Renal cortex interstitium (tissue), 11 donors: ENCODE measurements around the gene BMERB1. TPM values are rescaled to one million over a fixed set of nuclear protein-coding genes. Genes with fewer than 3 reads are reported as not detected.
"Not testable (repeated sequence)": the region's sequence is repeated elsewhere in the genome, so short reads cannot be mapped to it uniquely, and the experiment has no call there.

Experiments used
- DNase-seq, 11 donors: peaks; one replicate each; pipeline ENCODE4 v3.0.0-alpha.2; 2013; ENCODE audit warnings: low read depth in 9 of 11, low spot score in 4 of 11; ENCODE audit errors: extremely low read depth in 1 of 11
- polyA plus RNA-seq, 3 donors: library from polyadenylated mRNA; unstranded; fragments of 120-200 nt; gene quantifications; one replicate each; pipeline ENCODE4 v1.2.1, GENCODE V29; 2013; ENCODE audit not compliant: insufficient read length in 3 of 3

Gene BMERB1
- polyA plus RNA-seq, 3 donors = 36.9 to 46.6 (median 42.8) TPM

DNA sequence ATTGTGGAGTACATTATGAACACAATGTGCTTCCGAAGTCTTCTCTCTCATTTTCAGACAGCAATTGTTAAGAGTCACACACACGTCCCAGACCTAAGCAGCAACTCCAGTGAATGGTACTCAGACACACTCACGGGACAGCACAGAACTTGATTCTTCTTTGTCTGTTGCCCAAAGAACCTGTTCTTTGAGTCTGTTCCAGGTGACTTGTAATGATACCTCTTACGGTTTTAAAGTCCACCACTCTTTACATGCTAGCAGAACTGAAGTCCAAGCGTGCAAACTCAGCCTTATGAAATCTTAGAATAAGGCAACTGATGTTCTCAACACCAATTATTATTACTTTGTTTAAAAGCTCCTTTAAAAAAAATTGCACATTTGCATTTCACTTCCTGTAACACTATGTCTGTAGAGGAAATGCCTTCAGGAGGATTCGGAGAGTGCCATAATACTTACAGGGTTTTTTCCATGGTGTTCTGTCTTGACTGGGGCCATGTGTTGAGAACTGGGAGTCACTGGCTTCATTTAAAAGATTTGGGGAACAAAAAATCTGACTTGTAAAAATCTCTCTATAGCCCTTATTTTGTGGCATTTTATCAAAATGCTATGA, 160.4 kb downstream of the BMERB1 start:
- DNase-seq = no peak

DNA sequence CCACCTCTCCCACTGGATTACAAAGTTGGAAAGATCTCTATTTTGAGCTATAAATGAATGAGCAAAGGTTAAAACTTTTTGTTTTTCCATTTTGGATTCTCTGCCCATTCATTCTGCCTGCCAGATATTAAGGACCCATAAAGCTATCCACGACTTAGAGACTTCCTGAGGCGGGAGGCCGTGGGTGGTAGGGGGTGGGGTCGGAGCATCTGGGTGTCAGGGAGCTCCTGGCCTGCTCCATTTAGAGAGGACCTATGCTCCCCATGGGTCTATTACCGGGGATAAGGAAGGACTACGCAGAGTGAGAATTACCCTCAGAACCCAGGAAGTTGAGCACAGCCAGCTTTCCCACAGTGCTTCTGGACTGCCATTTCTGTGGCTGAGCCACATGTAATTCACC, 162.7 kb downstream of the BMERB1 start:
- no peak for DNase-seq

DNA sequence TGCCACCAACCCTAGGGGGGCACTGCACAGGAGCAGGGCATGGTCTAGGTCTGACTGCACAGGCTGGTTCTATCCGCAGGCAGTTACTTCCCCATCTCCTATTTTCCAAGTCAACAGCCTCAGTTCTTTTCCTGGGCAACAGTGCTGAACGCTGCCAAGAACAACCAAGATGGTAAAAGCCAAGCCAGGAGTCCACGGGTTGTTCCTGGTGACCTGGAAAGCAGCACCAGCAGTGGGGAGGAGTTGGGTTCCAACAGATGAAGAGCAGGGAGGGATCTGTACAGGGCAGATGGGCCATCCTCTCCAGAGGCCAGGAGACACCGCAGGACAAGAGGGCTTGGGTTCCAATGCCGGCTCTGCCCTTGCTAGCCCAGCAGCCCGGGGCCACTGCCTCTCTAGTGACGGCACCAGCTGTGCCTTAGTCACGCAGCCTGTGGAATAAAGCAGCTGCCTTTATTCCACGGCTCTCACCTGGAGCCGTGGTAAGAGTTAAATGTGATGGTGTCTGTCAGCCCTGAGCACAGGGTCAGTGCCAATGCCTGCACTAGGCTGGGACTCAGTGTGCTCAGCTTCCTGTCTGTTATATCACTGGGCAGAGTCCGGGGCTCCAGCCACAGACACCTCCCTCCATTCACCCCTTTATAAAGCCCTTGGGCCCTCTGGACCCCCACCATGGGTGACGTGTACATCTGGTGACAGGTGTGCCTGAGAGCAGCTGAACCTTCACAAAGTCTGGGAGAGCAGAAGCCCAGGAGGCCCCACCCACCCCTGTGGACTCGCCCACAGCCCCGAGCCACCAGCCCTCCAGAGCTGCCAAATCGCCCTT, 163.6 kb downstream of the BMERB1 start:
- DNase-seq = no peak

DNA sequence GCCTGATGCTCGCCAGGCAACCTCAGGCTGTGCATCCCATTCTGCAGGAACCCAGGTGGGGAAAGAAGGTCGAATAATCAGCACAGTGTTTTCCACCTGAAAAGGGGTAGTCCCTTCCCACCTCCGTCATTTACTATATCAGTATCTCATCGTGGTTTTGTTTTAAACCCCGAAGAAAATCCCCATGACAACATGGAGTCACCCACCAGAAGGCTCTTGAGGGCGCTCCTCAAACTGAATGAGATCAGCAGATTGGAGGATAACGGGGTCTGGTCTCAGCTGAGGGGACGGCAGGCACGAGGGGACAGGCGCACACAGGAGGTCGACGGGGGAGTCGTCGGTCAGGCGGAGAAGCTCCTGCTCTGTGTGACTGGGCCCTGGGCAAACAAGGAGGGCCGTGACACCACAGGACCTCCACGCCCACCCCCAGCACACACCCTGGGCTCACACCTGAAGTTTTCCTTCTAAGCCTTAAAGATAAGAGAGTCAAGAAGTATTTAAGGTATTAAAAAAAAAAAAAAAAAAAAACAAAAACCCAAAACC, 164.3 kb downstream of the BMERB1 start:
- no peak for DNase-seq

GRCh38 chr16:15599303-15600070, 165.1 kb downstream of the BMERB1 start:
- DNase-seq = no peak

GRCh38 chr16:15601212-15601879, 167.0 kb downstream of the BMERB1 start:
- no peak for DNase-seq

DNA sequence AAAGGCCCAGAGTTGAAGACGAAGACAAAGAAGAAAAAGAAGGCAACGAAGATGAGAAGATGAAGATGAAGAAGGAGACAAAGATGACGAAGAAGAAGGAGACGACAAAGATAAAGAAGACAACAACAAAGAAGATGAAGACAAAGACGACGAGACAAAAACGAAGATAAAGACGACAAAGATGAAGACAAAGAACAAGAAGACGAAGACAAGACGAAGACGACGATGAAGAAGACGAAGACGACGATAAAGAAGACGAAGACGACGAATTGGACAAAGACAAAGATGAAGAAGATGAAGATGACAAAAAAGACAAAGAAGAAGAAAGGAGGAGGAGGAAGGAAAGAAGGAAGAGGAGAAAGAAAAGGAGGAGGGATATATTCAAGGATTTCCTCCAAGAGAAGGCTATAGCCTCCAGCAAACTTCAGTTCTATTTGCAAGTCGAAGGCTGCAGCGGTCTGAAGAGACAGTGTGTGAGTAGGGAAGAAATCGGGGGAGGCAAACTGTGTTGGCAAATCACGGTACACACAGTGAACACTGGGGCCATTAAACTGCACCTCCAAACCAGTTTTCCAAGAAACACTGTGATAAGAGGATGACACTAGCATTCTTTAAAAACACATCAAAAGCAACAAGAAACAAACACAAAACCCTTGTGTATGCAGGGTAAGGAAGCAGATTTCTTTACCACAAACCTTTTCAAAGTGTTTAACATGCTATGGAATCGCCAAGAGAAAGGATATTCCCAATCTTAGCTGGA, 168.1 kb downstream of the BMERB1 start:
- no peak for DNase-seq

GRCh38 chr16:15604460-15605440, 170.4 kb downstream of the BMERB1 start:
- no peak for DNase-seq

DNA sequence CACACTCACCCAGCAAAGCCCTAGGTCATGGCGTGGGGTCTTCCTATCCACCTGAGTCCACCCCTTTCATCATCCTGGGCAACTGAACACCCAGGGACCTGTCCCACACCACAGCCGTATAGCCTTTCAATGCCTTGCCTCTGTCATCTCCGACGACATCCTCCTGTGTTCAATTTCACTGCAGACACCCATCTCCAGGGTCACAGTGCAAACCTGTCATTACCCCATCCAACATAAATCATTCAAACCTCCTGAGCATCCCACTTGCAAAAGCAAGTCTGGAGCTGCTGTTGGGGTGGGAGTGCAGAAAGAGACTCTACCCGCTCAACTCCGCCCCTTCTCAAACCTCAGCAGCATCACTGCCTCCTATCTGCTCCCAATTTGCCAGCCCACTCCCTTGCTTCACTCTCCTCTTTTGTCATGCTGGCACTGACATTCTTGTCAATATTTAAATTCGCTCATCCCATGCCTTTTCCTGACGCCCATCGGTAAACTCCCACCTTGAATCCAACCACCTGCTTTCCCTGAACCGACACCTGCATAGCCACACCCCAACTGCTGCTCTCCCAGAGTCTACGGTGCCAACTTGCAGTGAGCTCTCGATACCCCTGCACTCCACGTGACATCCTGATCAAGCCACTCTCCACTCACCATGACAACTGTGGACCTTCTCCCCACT, 171.6 kb downstream of the BMERB1 start:
- DNase-seq = no peak

GRCh38 chr16:15606518-15607220, 172.3 kb downstream of the BMERB1 start:
- DNase-seq = no peak

- DNase-seq = not testable (repeated sequence)
Observed at GRCh38 chr16:15607221-15607699, 172.9 kb downstream of the BMERB1 start.

GRCh38 chr16:15607700-15608396, 173.5 kb downstream of the BMERB1 start:
- DNase-seq = no peak

DNA sequence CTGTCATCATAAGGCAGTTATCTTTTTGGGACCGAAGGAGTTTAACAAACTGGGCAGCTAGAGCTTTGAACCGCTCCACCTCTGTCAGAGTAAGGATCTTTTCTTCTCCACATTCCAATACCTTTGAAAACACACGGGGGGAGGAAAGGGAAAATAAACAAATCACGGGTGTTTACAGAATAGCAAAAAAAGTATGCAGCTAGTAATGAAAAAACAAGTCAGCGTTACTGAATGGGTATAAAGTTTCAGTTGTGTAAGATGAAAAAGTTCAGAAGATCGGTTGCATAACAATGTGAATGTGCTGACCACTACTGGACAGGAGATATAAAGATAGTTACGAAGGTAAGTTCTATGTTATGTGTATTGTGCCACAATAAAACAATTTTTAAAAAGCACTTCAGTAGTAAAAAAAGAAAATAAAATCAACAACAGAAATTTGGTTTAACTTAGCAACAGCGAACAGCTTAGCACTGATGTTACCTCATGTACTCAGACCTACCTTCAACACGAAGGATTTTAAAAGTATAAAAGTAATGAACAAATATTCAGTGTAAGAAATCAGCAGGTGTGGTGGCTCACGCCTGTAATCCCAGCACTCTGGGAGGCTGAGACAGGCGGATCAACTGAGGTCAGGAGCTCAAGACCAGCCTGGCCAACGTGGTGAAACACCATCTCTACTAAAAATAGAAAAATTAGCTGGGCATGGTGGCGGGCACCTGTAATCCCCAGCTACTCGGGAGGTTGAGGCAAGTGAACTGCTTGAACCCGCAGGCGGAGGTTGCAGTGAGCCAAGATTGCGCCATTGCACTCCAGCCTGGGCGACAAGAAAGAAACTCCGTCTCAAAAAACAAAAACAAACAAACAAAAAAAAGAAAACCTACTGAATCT, 174.3 kb downstream of the BMERB1 start:
- no peak for DNase-seq

- DNase-seq = no peak
Observed at GRCh38 chr16:15609286-15609649, 174.9 kb downstream of the BMERB1 start.
